GM21515 (cell line): Measurements from ENCODE around the gene APOBEC3F.
"Not testable (repeated sequence)": the region's sequence is repeated elsewhere in the genome, so short reads cannot be mapped to it uniquely, and the experiment has no call there.

Source experiments
- ATAC-seq: cut with Tn5 transposase; IDR thresholded peaks from one replicate; pipeline ENCODE4 v1.9.1; 2021; ENCODE audit not compliant: unreplicated experiment

The APOBEC3F gene

GRCh38 chr22:39026509-39027150, 14.0 kb upstream of the APOBEC3F start:
- no peak for ATAC-seq

DNA sequence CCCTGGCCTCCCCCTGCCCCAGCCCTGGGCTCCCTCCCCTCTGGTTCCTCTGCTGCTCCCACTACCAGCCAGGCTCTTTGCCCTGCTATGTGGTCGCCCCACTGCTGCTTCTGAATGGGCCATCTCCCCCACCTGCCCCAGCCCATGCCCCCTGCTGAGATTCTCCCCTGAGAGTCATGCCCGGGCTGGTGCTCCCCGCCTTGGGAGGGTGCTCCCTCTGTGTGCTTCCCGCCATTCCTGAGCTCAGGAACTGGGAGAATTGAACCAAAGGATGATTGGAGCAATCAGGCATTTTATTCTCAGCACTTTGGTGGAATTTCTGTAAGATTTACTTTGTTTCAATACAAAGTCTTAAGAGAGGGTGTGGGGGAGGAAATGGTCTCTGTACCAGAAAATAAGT, 12.9 kb upstream of the APOBEC3F start:
- ATAC-seq = no peak

GRCh38 chr22:39028281-39028680, 12.4 kb upstream of the APOBEC3F start:
- no peak for ATAC-seq

DNA sequence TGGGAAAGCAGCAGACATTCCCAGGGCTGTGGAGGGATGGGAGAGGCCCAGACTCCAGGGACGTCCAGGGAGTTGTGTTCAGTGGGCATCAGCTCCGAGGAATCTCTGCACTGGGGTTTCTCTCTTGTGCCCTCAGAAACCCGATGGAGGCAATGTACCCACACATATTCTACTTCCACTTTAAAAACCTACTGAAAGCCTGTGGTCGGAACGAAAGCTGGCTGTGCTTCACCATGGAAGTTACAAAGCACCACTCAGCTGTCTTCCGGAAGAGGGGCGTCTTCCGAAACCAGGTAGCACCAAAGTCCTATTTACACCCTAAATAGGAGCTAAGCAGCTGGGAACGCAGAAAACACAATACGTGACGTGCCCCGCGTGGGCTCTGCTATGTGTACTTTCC, 11.4 kb upstream of the APOBEC3F start:
- no peak for ATAC-seq

- no peak for ATAC-seq
These were observed 10.0 kb upstream of the APOBEC3F start for GRCh38 chr22:39030705-39031104.

- ATAC-seq = not testable (repeated sequence)
These were observed 9.0 kb upstream of the APOBEC3F start for GRCh38 chr22:39031434-39032295.

DNA sequence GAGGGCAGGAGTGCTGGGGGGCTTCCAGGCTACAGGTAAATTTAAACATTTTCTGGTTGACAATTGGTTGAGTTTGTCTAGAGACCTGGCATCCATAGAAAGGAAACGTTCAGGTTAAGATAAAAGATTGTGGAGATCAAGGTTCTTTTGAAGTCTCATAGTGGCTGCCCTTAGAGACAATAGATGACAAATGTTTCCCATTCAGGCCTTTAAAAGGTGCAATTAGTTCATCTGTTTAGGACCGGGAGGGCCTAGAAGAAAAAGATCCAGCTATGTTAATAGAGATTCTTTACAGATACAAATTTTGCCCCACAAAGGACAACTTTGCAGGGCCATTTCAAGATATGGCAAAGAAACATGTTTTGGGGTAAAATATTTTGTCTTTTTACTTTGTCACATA, 3.6 kb upstream of the APOBEC3F start:
- not testable (repeated sequence) for ATAC-seq

DNA sequence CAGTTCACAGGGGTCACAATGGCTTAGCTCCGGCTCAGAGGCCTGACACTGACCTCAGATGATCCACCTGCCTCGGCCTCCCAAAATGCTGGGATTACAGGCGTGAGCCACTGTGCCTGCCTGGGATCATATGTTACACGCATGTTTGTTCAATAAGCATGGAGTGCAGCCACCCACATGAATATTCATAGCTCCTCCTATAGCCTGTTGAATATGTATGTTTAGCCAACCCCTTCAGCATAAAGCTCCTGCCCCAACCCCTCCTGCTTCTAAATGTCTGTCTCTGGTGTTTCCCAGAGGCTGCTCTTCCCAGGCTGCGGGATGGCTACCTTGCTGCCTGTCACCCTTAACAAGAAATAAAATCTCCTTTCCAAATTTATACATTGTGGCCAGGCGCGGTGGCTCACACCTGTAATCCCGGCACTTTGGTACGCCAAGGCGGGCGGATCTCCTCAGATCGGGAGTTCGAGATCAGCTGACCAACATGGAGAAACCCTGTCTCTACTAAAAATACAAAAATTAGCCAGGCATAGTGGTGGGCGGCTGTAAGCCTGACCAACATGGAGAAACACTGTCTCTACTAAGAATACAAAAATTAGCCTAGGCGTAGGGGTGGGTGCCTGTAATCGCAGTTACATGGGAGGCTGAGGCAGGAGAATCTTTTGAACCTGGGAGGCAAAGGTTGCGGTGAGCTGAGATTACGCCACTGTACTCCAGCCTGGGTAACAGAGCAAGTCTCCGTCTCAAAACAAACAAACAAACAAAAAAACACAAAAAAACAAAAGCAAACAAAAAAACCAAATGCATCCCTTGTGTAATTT, 1.1 kb upstream of the APOBEC3F start:
- ATAC-seq = no peak

- ATAC-seq = not testable (repeated sequence)
These were observed 518 bp upstream of the APOBEC3F start for GRCh38 chr22:39040155-39040537.

GRCh38 chr22:39041908-39042307, 1.2 kb downstream of the APOBEC3F start:
- no peak for ATAC-seq

DNA sequence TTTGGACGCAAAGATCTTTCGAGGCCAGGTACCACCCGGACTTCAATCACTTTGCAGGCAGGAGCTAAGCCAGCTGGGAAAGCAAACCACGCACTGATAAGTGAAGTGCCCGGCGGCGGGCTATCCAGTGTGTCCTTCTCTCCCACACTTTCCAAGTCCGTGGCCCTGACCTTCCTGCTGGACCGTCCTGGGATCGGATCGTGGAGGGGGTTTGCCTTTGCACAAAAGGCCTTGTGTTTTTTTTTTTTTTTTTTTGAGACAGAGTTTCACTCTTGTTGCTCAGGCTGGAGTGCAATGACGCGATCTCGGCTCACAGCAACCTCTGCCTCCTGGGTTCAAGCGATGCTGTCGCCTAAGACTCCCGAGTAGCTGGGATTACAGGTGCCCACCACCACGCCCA, 2.4 kb downstream of the APOBEC3F start:
- not testable (repeated sequence) for ATAC-seq

DNA sequence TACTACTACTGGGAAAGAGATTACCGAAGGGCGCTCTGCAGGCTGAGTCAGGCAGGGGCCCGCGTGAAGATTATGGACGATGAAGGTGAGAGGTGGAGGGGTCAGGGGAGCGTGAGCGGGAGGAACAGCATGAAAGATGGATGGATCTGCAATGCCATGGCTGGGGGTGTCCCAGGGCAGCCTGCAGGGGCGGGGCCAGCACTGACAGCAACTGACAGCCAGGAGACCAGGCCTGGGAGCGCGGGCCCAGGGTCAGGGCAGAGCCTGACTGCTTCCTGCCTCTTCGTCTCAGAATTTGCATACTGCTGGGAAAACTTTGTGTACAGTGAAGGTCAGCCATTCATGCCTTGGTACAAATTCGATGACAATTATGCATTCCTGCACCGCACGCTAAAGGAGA, 4.5 kb downstream of the APOBEC3F start:
- not testable (repeated sequence) for ATAC-seq

GRCh38 chr22:39049486-39049885, 8.8 kb downstream of the APOBEC3F start:
- ATAC-seq = not testable (repeated sequence)

DNA sequence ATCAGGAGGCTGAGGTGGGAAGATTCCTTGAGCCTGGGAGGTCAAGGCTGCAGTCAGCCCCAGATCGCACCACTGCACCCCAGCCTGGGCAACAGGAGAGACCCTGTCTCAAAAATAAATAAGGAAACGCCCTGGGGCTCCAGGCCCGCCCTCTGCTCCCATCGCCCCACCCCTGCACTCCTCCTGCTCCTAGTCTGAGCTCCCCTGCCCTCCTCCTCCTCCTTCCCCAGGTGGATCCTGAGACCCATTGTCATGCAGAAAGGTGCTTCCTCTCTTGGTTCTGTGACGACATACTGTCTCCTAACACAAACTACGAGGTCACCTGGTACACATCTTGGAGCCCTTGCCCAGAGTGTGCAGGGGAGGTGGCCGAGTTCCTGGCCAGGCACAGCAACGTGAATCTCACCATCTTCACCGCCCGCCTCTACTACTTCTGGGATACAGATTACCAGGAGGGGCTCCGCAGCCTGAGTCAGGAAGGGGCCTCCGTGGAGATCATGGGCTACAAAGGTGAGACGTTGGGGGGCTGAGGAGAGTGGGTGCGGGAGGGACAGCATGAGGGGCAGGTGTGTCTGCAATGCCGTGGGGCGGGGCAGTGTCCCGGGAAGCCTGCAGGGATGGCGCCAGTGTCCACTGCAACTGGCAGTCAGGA, 11.3 kb downstream of the APOBEC3F start:
- not testable (repeated sequence) for ATAC-seq

DNA sequence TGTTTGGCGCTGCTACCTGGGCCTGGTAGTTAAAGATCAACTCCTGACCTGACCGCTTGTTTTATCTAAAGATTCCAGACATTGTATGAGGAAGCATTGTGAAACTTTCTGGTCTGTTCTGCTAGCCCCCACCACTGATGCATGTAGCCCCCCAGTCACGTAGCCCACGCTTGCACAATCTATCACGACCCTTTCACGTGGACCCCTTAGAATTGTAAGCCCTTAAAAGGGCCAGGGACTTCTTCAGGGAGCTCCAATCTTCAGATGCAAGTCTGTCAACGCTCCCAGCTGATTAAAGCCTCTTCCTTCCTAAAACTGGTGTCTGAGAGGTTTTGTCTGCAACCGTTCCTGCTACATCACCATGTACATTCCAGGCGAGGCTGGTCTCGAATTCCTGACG, 15.0 kb downstream of the APOBEC3F start:
- no peak for ATAC-seq

GRCh38 chr22:39061290-39061689, 20.6 kb downstream of the APOBEC3F start:
- ATAC-seq = not testable (repeated sequence)

GRCh38 chr22:39061951-39062350, 21.3 kb downstream of the APOBEC3F start:
- ATAC-seq = not testable (repeated sequence)

- not testable (repeated sequence) for ATAC-seq
These were observed 23.2 kb downstream of the APOBEC3F start for GRCh38 chr22:39063904-39064303.

GRCh38 chr22:39066442-39067276, 26.0 kb downstream of the APOBEC3F start:
- not testable (repeated sequence) for ATAC-seq
